Breast epithelium (tissue), 4 donors: ENCODE measurements around the gene COMMD9. TPM values are rescaled to one million over a fixed set of nuclear protein-coding genes. Genes with fewer than 3 reads are reported as not detected.

Source experiments
- DNase-seq, 2 donors: peaks; one replicate each; pipeline ENCODE4 v3.0.0-alpha.2; 2019; ENCODE audit warnings: low spot score in 2 of 2
- H3K27ac ChIP-seq, 2 donors: fragments of 200-600 bp; sonication (generic) in 1 of 2; one replicate each; pipeline ENCODE4 v1.5.1; 2016 to 2019; ENCODE audit warnings: mild to moderate bottlenecking in 1 of 2
- H3K27me3 ChIP-seq, 2 donors: fragments of 200-600 bp; sonication (generic) in 1 of 2; one replicate each; pipeline versions ENCODE4 v1.5.1 to v1.6.0; 2017 to 2019; ENCODE audit warnings: control low read depth in 1 of 2, mild to moderate bottlenecking in 1 of 2
- H3K36me3 ChIP-seq: fragments of 200-600 bp; one replicate; pipeline ENCODE4 v1.5.1; 2019
- H3K4me1 ChIP-seq, 2 donors: fragments of 200-600 bp; sonication (generic); one replicate each; pipeline ENCODE4 v1.5.1; 2016 to 2019; ENCODE audit warnings: control low read depth in 1 of 2
- H3K4me3 ChIP-seq, 3 donors: fragments of 200-600 bp; sonication (generic); 1 replicate in 2 of 3; 2 replicates in 1 of 3; pipeline ENCODE4 v1.5.1; 2016 to 2019; ENCODE audit warnings: mild to moderate bottlenecking in 3 of 3, moderate library complexity in 2 of 3
- H3K9me3 ChIP-seq, 2 donors: fragments of 200-600 bp; sonication (generic) in 1 of 2; one replicate each; pipeline ENCODE4 v1.5.1; 2016 to 2019; ENCODE audit warnings: control low read depth in 1 of 2
- CTCF ChIP-seq, 3 donors: fragments of 450-650 bp; IDR thresholded peaks; one replicate each; pipeline ENCODE4 v1.5.1; 2016 to 2017; ENCODE audit warnings: antibody characterized with exemption in 3 of 3, mild to moderate bottlenecking in 3 of 3, moderate library complexity in 3 of 3
- POLR2A ChIP-seq: fragments of 450-650 bp; IDR thresholded peaks from one replicate; pipeline ENCODE4 v1.6.1; 2016; ENCODE audit warnings: antibody characterized with exemption, mild to moderate bottlenecking, moderate library complexity
- POLR2AphosphoS5 ChIP-seq, 3 donors: sonication (generic); formaldehyde crosslinking; IDR thresholded peaks; one replicate each; pipeline ENCODE4 v1.6.1; 2017; ENCODE audit warnings: antibody characterized with exemption in 3 of 3
- intact Hi-C: fragments of 100-400 bp; cut with DNase I; formaldehyde crosslinking; loops from one replicate; pipeline ENCODE4 v1.15.1; 2023; ENCODE audit warnings: low total_unique reads
- total RNA-seq, 3 donors: library from RNA; depleted of rRNA; stranded (reverse); fragments of >200 nt; gene quantifications; one replicate each; pipeline ENCODE4 v1.1.0, GENCODE V29; 2016

Gene COMMD9
- total RNA-seq, 3 donors from 2014 or later = 38.3 to 61.6 (median 53.6) TPM

GRCh38 chr11:36280531-36280930 is 8.7 kb downstream of the COMMD9 start:
- no peak overlapping the region for H3K27ac ChIP-seq
- H3K4me1 ChIP-seq = no peaks in the 10 kb centered on the region
- no peaks in the 10 kb centered on the region for H3K27me3 ChIP-seq
- no peaks in the 10 kb centered on the region for H3K36me3 ChIP-seq
- DNase-seq = no peak
- H3K4me3 ChIP-seq = no peak overlapping the region
- intact Hi-C loops = no loop called here
- TF ChIP-seq CTCF (IDR thresholded peaks at IDR 0.05) = no peak
- TF ChIP-seq POLR2A = no peak
- no peak for TF ChIP-seq POLR2AphosphoS5 (IDR thresholded peaks at IDR 0.05)
- peaks cover 0 to 11% of the 10 kb centered on the region in 2 donors for H3K9me3 ChIP-seq

- Histone ChIP-seq H3K27me3 (no peaks in the 10 kb centered on the region), H3K27ac (no peak overlapping the region), H3K4me1 (no peaks in the 10 kb centered on the region), H3K36me3 (no peaks in the 10 kb centered on the region), H3K4me3 (no peak overlapping the region), H3K9me3 (peaks cover 0 to 11% of the 10 kb centered on the region in 2 donors)
- no peak for TF ChIP-seq CTCF (IDR thresholded peaks at IDR 0.05)
- no peak for TF ChIP-seq POLR2A
- no peak for TF ChIP-seq POLR2AphosphoS5 (IDR thresholded peaks at IDR 0.05)
- intact Hi-C loops = no loop called here
- no peak for DNase-seq
These were observed 10.5 kb downstream of the COMMD9 start for GRCh38 chr11:36278531-36279282.

- Histone ChIP-seq H3K4me1 (no peaks in the 10 kb centered on the region), H3K9me3 (no peaks in the 10 kb centered on the region), H3K36me3 (peaks cover 12% of the 10 kb centered on the region), H3K4me3 (no peak overlapping the region), H3K27me3 (no peaks in the 10 kb centered on the region), H3K27ac (no peak overlapping the region)
- intact Hi-C loops = no loop called here
- TF ChIP-seq POLR2AphosphoS5 (IDR thresholded peaks at IDR 0.05) (no peak), POLR2A (no peak), CTCF (IDR thresholded peaks at IDR 0.05) (no peak)
- DNase-seq = no peak
These were observed 14.8 kb downstream of the COMMD9 start for GRCh38 chr11:36274414-36274813.

- TF ChIP-seq CTCF (IDR thresholded peaks at IDR 0.05) = no peak
- no peak for TF ChIP-seq POLR2AphosphoS5 (IDR thresholded peaks at IDR 0.05)
- TF ChIP-seq POLR2A = no peak
- Histone ChIP-seq H3K27ac (no peak overlapping the region), H3K4me1 (no peaks in the 10 kb centered on the region), H3K36me3 (peaks cover 12% of the 10 kb centered on the region), H3K9me3 (no peaks in the 10 kb centered on the region), H3K4me3 (no peak overlapping the region), H3K27me3 (no peaks in the 10 kb centered on the region)
- no peak for DNase-seq
- intact Hi-C loops = no loop called here
These were observed 16.1 kb downstream of the COMMD9 start for GRCh38 chr11:36273110-36273509.

- TF ChIP-seq CTCF (IDR thresholded peaks at IDR 0.05) (no peak), POLR2A (no peak), POLR2AphosphoS5 (IDR thresholded peaks at IDR 0.05) (no peak)
- no peaks in the 10 kb centered on the region for H3K4me1 ChIP-seq
- no peak overlapping the region for H3K4me3 ChIP-seq
- no peaks in the 10 kb centered on the region for H3K27me3 ChIP-seq
- intact Hi-C loops = loop anchor here (1.0 kb wide), 1 partner anchor 25 kb away; no protein-coding TSS in a partner anchor
- no peak overlapping the region for H3K27ac ChIP-seq
- H3K36me3 ChIP-seq = peaks cover 12% of the 10 kb centered on the region
- H3K9me3 ChIP-seq = no peaks in the 10 kb centered on the region
- DNase-seq = no peak
These were observed 17.3 kb downstream of the COMMD9 start for GRCh38 chr11:36271794-36272407.
